Panc1 (cell line): ENCODE results near the gene FAM78A.

Experiments used
- POLR2AphosphoS5 ChIP-seq: IDR thresholded peaks from 2 replicates; pipeline ENCODE4 v1.6.1; 2012; ENCODE audit warnings: mild to moderate bottlenecking, low read depth, low read length, moderate library complexity
- TF ChIP-seq, protein P1 (sequence below): fragments of 450-650 bp; IDR thresholded peaks from 2 replicates; pipeline ENCODE4 v1.5.1; 2017; ENCODE audit warnings: mild to moderate bottlenecking
- TF ChIP-seq, protein P2 (sequence below), 2 experiments: IDR thresholded peaks; 2 replicates each; pipeline ENCODE4 v1.6.1; 2011 to 2012; ENCODE audit warnings: low read depth in 2 of 2, control low read depth in 1 of 2, low read length in 1 of 2, mild to moderate bottlenecking in 1 of 2, moderate library complexity in 1 of 2; ENCODE audit not compliant: insufficient read depth in 1 of 2

DNA sequence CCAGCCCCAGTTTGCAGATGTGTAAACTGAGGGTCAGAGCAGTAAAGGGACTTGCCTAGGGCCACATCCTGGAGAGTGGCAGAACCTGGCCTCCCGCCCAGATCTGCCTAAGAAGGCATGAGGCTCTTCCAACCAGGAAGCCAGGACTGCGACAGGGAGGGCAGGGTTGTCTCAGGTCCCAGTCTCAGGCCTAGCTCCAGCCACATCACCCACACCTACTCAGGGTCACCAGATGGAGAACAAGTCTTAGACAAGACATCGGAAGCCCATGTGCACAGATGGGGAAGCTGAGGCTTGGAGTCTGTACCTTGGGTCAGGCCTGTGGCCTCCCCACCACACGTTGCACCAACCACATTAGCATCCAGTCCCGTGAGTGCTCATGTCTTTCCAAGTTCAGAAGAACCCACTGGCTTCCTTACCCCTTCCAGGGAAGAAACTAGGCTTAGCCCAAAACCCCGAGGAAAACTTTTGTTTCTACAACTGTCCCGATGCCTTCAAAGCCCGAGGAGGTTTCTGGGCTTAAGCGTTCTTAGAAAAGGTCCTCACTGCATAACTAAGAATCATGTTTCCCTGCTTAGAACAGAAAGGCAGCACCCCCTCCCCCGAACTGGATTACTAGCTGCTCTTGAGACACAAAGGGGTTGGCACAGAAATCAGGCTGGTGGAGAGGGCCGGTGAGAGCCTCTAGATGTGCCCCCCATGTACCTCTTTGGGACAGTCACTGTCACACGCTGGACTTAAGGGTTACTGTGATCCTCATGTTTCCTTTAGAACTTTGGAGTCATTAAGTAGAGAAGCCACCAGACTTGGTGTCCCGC lies 2.2 kb downstream of the FAM78A start:
- TF ChIP-seq, protein P1, sequence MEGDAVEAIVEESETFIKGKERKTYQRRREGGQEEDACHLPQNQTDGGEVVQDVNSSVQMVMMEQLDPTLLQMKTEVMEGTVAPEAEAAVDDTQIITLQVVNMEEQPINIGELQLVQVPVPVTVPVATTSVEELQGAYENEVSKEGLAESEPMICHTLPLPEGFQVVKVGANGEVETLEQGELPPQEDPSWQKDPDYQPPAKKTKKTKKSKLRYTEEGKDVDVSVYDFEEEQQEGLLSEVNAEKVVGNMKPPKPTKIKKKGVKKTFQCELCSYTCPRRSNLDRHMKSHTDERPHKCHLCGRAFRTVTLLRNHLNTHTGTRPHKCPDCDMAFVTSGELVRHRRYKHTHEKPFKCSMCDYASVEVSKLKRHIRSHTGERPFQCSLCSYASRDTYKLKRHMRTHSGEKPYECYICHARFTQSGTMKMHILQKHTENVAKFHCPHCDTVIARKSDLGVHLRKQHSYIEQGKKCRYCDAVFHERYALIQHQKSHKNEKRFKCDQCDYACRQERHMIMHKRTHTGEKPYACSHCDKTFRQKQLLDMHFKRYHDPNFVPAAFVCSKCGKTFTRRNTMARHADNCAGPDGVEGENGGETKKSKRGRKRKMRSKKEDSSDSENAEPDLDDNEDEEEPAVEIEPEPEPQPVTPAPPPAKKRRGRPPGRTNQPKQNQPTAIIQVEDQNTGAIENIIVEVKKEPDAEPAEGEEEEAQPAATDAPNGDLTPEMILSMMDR, result no peak
- no peak for TF ChIP-seq POLR2AphosphoS5
- TF ChIP-seq, protein P2, sequence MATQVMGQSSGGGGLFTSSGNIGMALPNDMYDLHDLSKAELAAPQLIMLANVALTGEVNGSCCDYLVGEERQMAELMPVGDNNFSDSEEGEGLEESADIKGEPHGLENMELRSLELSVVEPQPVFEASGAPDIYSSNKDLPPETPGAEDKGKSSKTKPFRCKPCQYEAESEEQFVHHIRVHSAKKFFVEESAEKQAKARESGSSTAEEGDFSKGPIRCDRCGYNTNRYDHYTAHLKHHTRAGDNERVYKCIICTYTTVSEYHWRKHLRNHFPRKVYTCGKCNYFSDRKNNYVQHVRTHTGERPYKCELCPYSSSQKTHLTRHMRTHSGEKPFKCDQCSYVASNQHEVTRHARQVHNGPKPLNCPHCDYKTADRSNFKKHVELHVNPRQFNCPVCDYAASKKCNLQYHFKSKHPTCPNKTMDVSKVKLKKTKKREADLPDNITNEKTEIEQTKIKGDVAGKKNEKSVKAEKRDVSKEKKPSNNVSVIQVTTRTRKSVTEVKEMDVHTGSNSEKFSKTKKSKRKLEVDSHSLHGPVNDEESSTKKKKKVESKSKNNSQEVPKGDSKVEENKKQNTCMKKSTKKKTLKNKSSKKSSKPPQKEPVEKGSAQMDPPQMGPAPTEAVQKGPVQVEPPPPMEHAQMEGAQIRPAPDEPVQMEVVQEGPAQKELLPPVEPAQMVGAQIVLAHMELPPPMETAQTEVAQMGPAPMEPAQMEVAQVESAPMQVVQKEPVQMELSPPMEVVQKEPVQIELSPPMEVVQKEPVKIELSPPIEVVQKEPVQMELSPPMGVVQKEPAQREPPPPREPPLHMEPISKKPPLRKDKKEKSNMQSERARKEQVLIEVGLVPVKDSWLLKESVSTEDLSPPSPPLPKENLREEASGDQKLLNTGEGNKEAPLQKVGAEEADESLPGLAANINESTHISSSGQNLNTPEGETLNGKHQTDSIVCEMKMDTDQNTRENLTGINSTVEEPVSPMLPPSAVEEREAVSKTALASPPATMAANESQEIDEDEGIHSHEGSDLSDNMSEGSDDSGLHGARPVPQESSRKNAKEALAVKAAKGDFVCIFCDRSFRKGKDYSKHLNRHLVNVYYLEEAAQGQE (IDR thresholded peaks at IDR 0.05; ENCODE audit: insufficient read depth in 1 of 2, low read depth in 2 of 2, low read length in 1 of 2), result no peak
